IMR-90 (cell line): ENCODE results near the gene ABCB6.

Experiments
- CEBPB ChIP-seq: IDR thresholded peaks from 2 replicates; pipeline ENCODE4 v1.6.1; 2012; ENCODE audit warnings: low read depth, low read length, improper control_type of control experiment
- MAFK ChIP-seq: IDR thresholded peaks from 2 replicates; pipeline ENCODE4 v1.6.1; 2012; ENCODE audit warnings: low read depth, low read length, improper control_type of control experiment
- SMC3 ChIP-seq: fragments of 150-350 bp; IDR thresholded peaks from 2 replicates; pipeline ENCODE4 v1.6.1; 2016; ENCODE audit warnings: low read depth, mild to moderate bottlenecking, antibody characterized with exemption, low read length, moderate library complexity
- TF ChIP-seq, protein P1 (sequence below): conservative IDR thresholded peaks from 2 replicates; pipeline ENCODE4 v1.5.1; 2012; ENCODE audit warnings: mild to moderate bottlenecking, low read depth, low read length, improper control_type of control experiment
- TF ChIP-seq, protein P2 (sequence below): fragments of 150-350 bp; IDR thresholded peaks from 2 replicates; pipeline ENCODE4 v1.6.1; 2017; ENCODE audit warnings: mild to moderate bottlenecking, antibody characterized with exemption, low read length, low read depth

- TF ChIP-seq, protein P1, sequence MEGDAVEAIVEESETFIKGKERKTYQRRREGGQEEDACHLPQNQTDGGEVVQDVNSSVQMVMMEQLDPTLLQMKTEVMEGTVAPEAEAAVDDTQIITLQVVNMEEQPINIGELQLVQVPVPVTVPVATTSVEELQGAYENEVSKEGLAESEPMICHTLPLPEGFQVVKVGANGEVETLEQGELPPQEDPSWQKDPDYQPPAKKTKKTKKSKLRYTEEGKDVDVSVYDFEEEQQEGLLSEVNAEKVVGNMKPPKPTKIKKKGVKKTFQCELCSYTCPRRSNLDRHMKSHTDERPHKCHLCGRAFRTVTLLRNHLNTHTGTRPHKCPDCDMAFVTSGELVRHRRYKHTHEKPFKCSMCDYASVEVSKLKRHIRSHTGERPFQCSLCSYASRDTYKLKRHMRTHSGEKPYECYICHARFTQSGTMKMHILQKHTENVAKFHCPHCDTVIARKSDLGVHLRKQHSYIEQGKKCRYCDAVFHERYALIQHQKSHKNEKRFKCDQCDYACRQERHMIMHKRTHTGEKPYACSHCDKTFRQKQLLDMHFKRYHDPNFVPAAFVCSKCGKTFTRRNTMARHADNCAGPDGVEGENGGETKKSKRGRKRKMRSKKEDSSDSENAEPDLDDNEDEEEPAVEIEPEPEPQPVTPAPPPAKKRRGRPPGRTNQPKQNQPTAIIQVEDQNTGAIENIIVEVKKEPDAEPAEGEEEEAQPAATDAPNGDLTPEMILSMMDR, result no peak
- TF ChIP-seq, protein P2, sequence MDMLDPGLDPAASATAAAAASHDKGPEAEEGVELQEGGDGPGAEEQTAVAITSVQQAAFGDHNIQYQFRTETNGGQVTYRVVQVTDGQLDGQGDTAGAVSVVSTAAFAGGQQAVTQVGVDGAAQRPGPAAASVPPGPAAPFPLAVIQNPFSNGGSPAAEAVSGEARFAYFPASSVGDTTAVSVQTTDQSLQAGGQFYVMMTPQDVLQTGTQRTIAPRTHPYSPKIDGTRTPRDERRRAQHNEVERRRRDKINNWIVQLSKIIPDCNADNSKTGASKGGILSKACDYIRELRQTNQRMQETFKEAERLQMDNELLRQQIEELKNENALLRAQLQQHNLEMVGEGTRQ, result no peak
- TF ChIP-seq CEBPB (no peak), SMC3 (no peak), MAFK (no peak)
Measured at GRCh38 chr2:219184121-219184520, 34.6 kb downstream of the ABCB6 start.
